C4-2B (cell line): ENCODE measurements around the gene AKAP8L.
A peak's percentile ranks its signal among the peaks of the same experiment; 100 is the strongest.

Experiments
- H3K27ac ChIP-seq: fragments of 450-650 bp; 2 replicates; pipeline ENCODE4 v1.5.1; 2017
- CTCF ChIP-seq: fragments of 450-650 bp; conservative IDR thresholded peaks from 2 replicates; pipeline ENCODE4 v1.5.1; 2017; ENCODE audit warnings: mild to moderate bottlenecking
- ZFX ChIP-seq: fragments of 450-650 bp; IDR thresholded peaks from 2 replicates; pipeline ENCODE4 v1.6.1; 2017

The AKAP8L gene

DNA sequence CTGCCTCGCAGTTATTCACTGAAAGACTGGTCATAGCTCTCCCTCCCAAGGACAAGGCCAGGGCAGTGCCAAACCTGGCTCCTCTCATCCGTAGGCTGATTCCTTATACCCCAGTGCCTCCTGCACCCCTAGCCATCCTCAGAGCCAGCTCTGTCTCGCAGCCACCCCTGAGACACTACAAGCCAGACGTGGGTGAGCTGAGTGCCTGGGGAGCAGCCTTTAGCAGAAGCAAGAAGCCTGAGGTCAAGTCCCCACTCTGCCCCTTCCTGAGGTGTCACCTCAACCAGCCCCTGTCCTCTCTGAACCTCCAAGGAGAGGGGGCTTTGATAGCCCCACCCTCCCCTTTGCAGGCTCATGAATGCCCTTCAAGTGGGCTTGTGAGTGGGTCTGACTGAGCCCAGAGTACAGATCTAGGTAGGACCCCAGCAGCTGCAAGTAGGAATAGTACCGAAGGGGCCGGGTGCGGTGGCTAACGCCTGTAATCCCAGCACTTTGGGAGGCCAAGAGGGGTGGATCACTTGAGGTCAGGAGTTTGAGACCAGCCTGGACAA is 14.8 kb upstream of the AKAP8L start:
- TF ChIP-seq CTCF (no peak), ZFX (no peak)

GRCh38 chr19:15432629-15433518 is 14.1 kb upstream of the AKAP8L start:
- peak overlapping the region; percentile 80 for H3K27ac ChIP-seq

More for the DNA sequence above, 14.8 kb upstream of the AKAP8L start:
- H3K27ac ChIP-seq = peak overlapping the region; percentile 80

GRCh38 chr19:15432018-15432494 is 13.3 kb upstream of the AKAP8L start:
- TF ChIP-seq ZFX = peak; percentile 56; the same call in 1 of the 2 replicates
- TF ChIP-seq CTCF = no peak
- peak overlapping the region; percentile 80 for H3K27ac ChIP-seq

More at GRCh38 chr19:15432629-15433518, 14.1 kb upstream of the AKAP8L start:
- TF ChIP-seq CTCF = no peak
- 0 out of 2 replicates have a peak, but pooled peaks have one; percentile 11 for TF ChIP-seq ZFX

DNA sequence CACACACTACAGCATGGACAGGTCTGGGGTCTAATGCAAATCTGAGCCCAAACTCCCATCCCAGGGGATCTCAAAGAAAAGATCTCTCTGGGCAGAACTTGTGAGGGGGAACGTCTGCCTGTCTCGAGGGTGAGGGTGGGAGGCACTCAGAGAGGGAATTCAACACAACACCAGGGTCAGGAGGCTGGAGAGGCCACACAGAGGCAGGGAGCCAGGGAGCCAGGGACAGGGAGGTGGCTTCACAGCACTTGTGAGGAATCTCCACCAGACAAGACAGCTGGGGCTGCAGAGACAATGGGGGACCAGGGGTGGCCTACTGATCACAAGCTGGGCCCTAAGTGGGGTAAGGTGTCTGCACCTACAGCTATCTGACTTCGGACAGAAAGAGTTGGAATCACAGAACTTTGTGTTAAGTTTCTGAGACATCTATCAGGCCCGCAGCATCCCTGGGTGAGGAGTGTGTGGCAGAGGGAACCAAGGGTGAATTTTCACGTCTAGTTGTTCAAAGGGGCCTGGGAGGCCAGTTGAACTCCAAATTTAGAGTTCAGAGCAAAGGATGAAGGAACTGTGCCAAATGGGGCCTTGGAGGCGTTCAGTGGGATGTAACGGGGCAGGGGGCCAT is 12.7 kb upstream of the AKAP8L start:
- TF ChIP-seq CTCF (no peak), ZFX (no peak)
- H3K27ac ChIP-seq = peak overlapping the region; percentile 80

DNA sequence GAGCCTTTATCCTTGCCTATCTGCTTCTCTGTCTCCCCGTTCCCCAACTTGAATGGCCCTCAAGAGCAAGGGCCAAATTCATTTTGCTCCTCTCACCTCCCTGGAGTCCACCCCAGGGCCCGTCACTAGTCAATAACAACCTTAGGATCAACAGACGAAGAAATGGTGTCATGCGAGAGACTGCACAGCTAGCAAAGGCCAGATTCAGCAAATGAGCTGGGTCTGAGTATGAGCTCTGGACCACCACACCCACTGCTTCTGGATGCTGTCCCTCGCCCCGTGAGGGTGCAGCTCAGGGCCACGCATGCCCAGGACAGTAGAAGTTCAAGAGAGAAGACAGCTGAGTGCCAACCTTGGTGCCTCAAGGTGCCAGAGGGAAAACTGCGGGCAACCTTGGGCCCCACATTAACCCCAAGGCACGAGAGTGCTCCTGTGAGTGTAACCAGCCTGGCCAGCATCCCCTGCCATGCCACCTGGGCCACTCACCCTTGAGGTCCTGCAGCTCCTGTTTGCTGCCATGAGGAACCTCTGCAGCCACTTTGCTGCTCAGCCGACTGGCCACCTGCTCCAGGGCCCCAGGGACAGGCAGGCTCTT is 11.8 kb upstream of the AKAP8L start:
- TF ChIP-seq ZFX (no peak), CTCF (no peak)
- peak overlapping the region; percentile 80 for H3K27ac ChIP-seq

DNA sequence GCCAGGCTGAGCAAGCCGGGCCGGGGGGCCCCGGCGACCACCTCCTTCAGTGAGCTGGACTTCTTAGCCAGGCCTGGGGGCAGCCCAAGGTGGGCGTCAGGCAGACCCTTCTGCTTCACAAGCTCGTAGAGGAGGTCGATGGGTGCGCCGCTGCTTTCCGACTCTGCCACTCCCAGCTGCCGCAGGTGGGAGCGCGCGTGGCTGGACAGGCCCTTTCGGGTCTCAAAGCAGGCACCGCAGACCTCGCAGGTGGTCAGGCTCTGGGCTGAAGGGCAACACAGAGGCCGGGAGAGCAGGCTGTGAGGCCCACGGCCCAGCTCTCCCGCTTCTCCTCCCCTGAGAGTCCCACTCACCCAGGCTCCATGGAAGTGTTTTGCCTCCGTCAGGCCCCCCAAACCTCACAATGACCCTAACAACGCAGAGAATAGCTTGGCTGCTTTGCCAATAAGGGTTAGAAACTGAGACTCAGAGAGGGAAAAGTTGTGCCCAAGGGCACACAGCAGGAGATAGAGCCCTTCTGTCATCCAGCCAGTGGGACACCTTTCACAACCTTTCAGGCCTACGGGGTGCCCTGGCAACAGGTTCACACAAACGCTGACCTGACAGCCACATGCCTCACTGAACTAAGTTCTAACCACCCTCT is 11.2 kb upstream of the AKAP8L start:
- TF ChIP-seq ZFX (no peak), CTCF (no peak)
- H3K27ac ChIP-seq = 0 out of 2 replicates have a peak overlapping the region, but pooled peaks have one; percentile 80
